AG04450 (cell line): Measurements from ENCODE around the gene TTC16. TPM values are rescaled to one million over a fixed set of nuclear protein-coding genes. Genes with fewer than 3 reads are reported as not detected.
"Not testable (repeated sequence)": the region's sequence is repeated elsewhere in the genome, so short reads cannot be mapped to it uniquely, and the experiment has no call there.

Experiments
- CTCF ChIA-PET: fragments of 300-600, 350-600 bp; formaldehyde crosslinking; extraction: SDS; loops from one replicate; lab custom pipeline; 2022; ENCODE audit warnings: antibody characterized with exemption, inconsistent platforms; lab: Charles Lee
- POLR2A ChIA-PET: fragments of 350-600 bp; formaldehyde crosslinking; extraction: SDS; loops from one replicate; lab custom pipeline; 2021; ENCODE audit warnings: antibody characterized with exemption, inconsistent platforms; lab: Yijun Ruan, JAX
- DNase-seq: peaks from one replicate; pipeline ENCODE4 v3.0.0-alpha.2; 2011; ENCODE audit warnings: low read depth, low spot score
- H3K27ac ChIP-seq: one replicate; pipeline ENCODE4 v1.5.1; 2012; ENCODE audit warnings: low read depth, low read length, control low read depth
- H3K27me3 ChIP-seq: one replicate; pipeline ENCODE4 v1.6.0; 2012; ENCODE audit warnings: low read length; ENCODE audit not compliant: control insufficient read depth, insufficient read depth
- H3K4me3 ChIP-seq: 2 replicates; pipeline ENCODE4 v1.5.1; 2011; ENCODE audit warnings: mild to moderate bottlenecking, low read depth, low read length, control low read depth
- H3K9me3 ChIP-seq: 2 replicates; pipeline ENCODE4 v1.5.1; 2012; ENCODE audit warnings: low read length; ENCODE audit not compliant: control insufficient read depth, insufficient read depth
- CTCF ChIP-seq: IDR thresholded peaks from 2 replicates; pipeline ENCODE4 v1.5.1; 2011; ENCODE audit warnings: low read depth, low read length, control low read depth, inconsistent platforms
- polyA plus RNA-seq: library from polyadenylated mRNA; depleted of rRNA; stranded (reverse); fragments of >200 nt; gene quantifications from 2 replicates; pipeline ENCODE4 v1.2.3, GENCODE V29; 2011; rRNA removed

The TTC16 gene
- polyA plus RNA-seq, 1 experiment, result not detected

GRCh38 chr9:127778280-127779135 lies 62.6 kb downstream of the TTC16 start, which contains the start of gene SH2D3C:
Gene SH2D3C, minus strand, starts transcription at chr9:127778666. Its CDS starts 39 bp downstream, at chr9:127778627.
- no peaks in the 10 kb centered on the region for H3K9me3 ChIP-seq
- no peak for DNase-seq
- H3K27me3 ChIP-seq, result peaks cover 4% of the 10 kb centered on the region
- CTCF ChIA-PET, result interaction anchor here (1.7 kb wide), 1 partner anchor 44 kb away, joined by 9 read pairs; the partner anchor contains the start of gene TOR2A
- POLR2A ChIA-PET, result interaction anchor here (0.7 kb wide), 1 partner anchor 36 kb away, joined by 3 read pairs; no protein-coding TSS in a partner anchor
- TF ChIP-seq CTCF, result no peak
- no peak within 1 kb of the TSS for H3K4me3 ChIP-seq
- peak within 1 kb of the TSS; percentile 11 for H3K27ac ChIP-seq

GRCh38 chr9:127779136-127779981 lies 63.5 kb downstream of the TTC16 start:
- Histone ChIP-seq H3K27ac (peak overlapping the region; percentile 11), H3K4me3 (no peak overlapping the region), H3K27me3 (peaks cover 4% of the 10 kb centered on the region), H3K9me3 (no peaks in the 10 kb centered on the region)
- ChIA-PET CTCF (interaction anchor here (1.7 kb wide), 1 partner anchor 45 kb away, joined by 9 read pairs; the partner anchor contains the start of gene TOR2A), POLR2A (interaction anchor here (0.7 kb wide), 1 partner anchor 37 kb away, joined by 3 read pairs; no protein-coding TSS in a partner anchor)
- no peak for TF ChIP-seq CTCF
- no peak for DNase-seq

GRCh38 chr9:127780126-127780885 lies 64.4 kb downstream of the TTC16 start:
- DNase-seq, result no peak
- Histone ChIP-seq H3K4me3 (no peak overlapping the region), H3K9me3 (no peaks in the 10 kb centered on the region), H3K27ac (no peak overlapping the region), H3K27me3 (peaks cover 4% of the 10 kb centered on the region)
- CTCF ChIA-PET, result no interaction called here
- POLR2A ChIA-PET, result no interaction called here
- no peak for TF ChIP-seq CTCF

- H3K4me3 ChIP-seq, H3K27me3 ChIP-seq, H3K9me3 ChIP-seq, POLR2A ChIA-PET, CTCF ChIA-PET, DNase-seq, H3K27ac ChIP-seq: not testable (repeated sequence)
Observed at GRCh38 chr9:127780909-127781308, 65.0 kb downstream of the TTC16 start.

Other genes starting within 250 kb of the TTC16 start
- 19.8 and 25.0 TPM in 2 replicates for gene STXBP1, start 103.8 kb upstream of the TTC16 start, polyA plus RNA-seq
- 0.14 TPM in 1 of 2 replicates, not detected in the other for gene CFAP157, start 9.1 kb upstream of the TTC16 start, polyA plus RNA-seq
- gene PTRH1, start 416 bp upstream of the TTC16 start, polyA plus RNA-seq, result 5.2 and 6.1 TPM in 2 replicates
- gene TOR2A, start 19.2 kb downstream of the TTC16 start, polyA plus RNA-seq, result 4.9 and 5.8 TPM in 2 replicates
- gene SH2D3C, start 62.6 kb downstream of the TTC16 start, polyA plus RNA-seq, result not detected in 2 replicates
- gene CDK9, start 70.0 kb downstream of the TTC16 start, polyA plus RNA-seq, result 38.2 and 45.9 TPM in 2 replicates
- gene FPGS, start 86.8 kb downstream of the TTC16 start, polyA plus RNA-seq, result 24.8 and 34.6 TPM in 2 replicates
- gene ENG, start 138.6 kb downstream of the TTC16 start, polyA plus RNA-seq, result 17.2 and 34.2 TPM in 2 replicates
- gene AK1, start 161.6 kb downstream of the TTC16 start, polyA plus RNA-seq, result 75.9 and 93.9 TPM in 2 replicates
- gene ST6GALNAC6, start 183.5 kb downstream of the TTC16 start, polyA plus RNA-seq, result 40.6 and 58.2 TPM in 2 replicates
- gene ST6GALNAC4, start 201.0 kb downstream of the TTC16 start, polyA plus RNA-seq, result 15.0 and 24.3 TPM in 2 replicates
- gene PIP5KL1, start 214.7 kb downstream of the TTC16 start, polyA plus RNA-seq, result 1.2 TPM in 2 replicates
- 25.3 and 30.9 TPM in 2 replicates for gene DPM2, start 221.8 kb downstream of the TTC16 start, polyA plus RNA-seq